ENCODE data around the gene COX8A. TPM values are rescaled to one million over a fixed set of nuclear protein-coding genes. Genes with fewer than 3 reads are reported as not detected.

The COX8A gene
- total and polyA plus RNA-seq, 2 of the 13 experiments (the other 11 are each of a cell fraction or from before 2014, with no cell fraction given) = 202 to 406 TPM

DNA sequence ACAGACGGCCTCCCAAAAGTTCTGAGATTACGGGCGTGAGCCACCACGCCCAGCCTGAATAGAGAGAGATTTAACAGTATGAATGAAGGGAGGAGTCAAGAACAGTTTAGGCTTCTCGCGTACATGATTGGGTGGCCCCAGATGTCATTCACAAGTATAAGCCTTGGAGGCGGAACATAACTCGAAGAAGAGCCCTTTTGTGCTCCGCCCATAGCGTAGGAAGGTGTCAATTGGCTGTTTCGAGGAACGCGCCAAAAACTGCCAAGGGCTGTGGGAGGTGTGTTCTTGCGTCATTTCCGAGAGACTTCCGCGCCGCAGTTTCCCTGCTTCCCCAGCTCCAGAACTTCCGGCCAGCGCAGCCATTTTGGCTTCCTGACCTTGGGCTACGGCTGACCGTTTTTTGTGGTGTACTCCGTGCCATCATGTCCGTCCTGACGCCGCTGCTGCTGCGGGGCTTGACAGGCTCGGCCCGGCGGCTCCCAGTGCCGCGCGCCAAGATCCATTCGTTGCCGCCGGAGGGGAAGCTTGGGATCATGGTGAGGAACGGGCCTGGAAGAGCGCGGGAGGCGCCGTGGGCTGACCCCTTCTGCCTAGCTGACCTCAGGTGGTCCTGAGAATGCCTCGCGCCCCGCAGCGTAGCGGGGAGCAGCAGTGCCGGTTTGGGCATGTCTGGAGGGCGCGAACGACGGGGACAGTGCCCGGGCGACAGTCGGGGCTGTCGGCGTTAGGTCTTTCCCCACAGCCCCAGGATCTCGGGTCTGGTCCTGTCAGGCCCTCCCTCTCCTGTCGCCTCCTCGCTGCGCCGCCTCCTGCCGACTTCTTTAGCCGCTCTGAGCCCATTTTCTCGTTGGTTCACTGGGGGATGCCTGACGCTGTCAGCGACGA is at the start of gene COX8A (continued):
- TF ChIP-seq, protein P1, sequence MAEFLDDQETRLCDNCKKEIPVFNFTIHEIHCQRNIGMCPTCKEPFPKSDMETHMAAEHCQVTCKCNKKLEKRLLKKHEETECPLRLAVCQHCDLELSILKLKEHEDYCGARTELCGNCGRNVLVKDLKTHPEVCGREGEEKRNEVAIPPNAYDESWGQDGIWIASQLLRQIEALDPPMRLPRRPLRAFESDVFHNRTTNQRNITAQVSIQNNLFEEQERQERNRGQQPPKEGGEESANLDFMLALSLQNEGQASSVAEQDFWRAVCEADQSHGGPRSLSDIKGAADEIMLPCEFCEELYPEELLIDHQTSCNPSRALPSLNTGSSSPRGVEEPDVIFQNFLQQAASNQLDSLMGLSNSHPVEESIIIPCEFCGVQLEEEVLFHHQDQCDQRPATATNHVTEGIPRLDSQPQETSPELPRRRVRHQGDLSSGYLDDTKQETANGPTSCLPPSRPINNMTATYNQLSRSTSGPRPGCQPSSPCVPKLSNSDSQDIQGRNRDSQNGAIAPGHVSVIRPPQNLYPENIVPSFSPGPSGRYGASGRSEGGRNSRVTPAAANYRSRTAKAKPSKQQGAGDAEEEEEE (CRISPR knock-in tag; IDR thresholded peaks at IDR 0.05; ENCODE audit: borderline replicate concordance) = no peak
- TF ChIP-seq, protein P2, sequence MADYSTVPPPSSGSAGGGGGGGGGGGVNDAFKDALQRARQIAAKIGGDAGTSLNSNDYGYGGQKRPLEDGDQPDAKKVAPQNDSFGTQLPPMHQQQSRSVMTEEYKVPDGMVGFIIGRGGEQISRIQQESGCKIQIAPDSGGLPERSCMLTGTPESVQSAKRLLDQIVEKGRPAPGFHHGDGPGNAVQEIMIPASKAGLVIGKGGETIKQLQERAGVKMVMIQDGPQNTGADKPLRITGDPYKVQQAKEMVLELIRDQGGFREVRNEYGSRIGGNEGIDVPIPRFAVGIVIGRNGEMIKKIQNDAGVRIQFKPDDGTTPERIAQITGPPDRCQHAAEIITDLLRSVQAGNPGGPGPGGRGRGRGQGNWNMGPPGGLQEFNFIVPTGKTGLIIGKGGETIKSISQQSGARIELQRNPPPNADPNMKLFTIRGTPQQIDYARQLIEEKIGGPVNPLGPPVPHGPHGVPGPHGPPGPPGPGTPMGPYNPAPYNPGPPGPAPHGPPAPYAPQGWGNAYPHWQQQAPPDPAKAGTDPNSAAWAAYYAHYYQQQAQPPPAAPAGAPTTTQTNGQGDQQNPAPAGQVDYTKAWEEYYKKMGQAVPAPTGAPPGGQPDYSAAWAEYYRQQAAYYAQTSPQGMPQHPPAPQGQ (CRISPR knock-in tag; IDR thresholded peaks at IDR 0.05; ENCODE audit: borderline replicate concordance) = peak; percentile 92; the same call in 1 of the 2 replicates
- TF ChIP-seq ZSCAN22 (CRISPR knock-in tag; IDR thresholded peaks at IDR 0.05) (no peak), XRCC5 (optimal IDR thresholded peaks at IDR 0.05; ENCODE audit: low read length) (peak; percentile 55), IRX3 (CRISPR knock-in tag; IDR thresholded peaks at IDR 0.05; ENCODE audit: borderline replicate concordance, low read depth) (0 out of 2 replicates have a peak, but pooled peaks have one; percentile 44), ZNF230 (CRISPR knock-in tag; IDR thresholded peaks at IDR 0.05) (peak; percentile 81; the same call in 1 of the 2 replicates), NR2C2 (CRISPR knock-in tag; IDR thresholded peaks at IDR 0.05; ENCODE audit: borderline replicate concordance) (peak; percentile 66; the same call in 1 of the 2 replicates), FOSL1 (CRISPR knock-in tag; IDR thresholded peaks at IDR 0.05; ENCODE audit: borderline replicate concordance) (0 out of 2 replicates have a peak, but pooled peaks have one; percentile 5), POLR2A (IDR thresholded peaks at IDR 0.05; ENCODE audit: insufficient read depth in 1 of 2, low read depth in 2 of 2, low read length in 2 of 2) (peak; percentile 78 to 88), MED13 (CRISPR knock-in tag; IDR thresholded peaks at IDR 0.05) (peak; percentile 37; the same call in 1 of the 2 replicates), ZNF232 (CRISPR knock-in tag; IDR thresholded peaks at IDR 0.05; ENCODE audit: borderline replicate concordance) (peak; percentile 62; the same call in 1 of the 2 replicates), NFIC (IDR thresholded peaks at IDR 0.05; ENCODE audit: low read length) (no peak)
- TF ChIP-seq, protein P3, sequence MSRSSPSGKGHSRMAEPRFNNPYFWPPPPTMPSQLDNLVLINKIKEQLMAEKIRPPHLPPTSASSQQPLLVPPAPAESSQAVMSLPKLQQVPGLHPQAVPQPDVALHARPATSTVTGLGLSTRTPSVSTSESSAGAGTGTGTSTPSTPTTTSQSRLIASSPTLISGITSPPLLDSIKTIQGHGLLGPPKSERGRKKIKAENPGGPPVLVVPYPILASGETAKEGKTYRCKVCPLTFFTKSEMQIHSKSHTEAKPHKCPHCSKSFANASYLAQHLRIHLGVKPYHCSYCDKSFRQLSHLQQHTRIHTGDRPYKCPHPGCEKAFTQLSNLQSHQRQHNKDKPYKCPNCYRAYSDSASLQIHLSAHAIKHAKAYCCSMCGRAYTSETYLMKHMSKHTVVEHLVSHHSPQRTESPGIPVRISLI (CRISPR knock-in tag; IDR thresholded peaks at IDR 0.05; ENCODE audit: borderline replicate concordance) = peak; percentile 54
- TF ChIP-seq, protein P4, sequence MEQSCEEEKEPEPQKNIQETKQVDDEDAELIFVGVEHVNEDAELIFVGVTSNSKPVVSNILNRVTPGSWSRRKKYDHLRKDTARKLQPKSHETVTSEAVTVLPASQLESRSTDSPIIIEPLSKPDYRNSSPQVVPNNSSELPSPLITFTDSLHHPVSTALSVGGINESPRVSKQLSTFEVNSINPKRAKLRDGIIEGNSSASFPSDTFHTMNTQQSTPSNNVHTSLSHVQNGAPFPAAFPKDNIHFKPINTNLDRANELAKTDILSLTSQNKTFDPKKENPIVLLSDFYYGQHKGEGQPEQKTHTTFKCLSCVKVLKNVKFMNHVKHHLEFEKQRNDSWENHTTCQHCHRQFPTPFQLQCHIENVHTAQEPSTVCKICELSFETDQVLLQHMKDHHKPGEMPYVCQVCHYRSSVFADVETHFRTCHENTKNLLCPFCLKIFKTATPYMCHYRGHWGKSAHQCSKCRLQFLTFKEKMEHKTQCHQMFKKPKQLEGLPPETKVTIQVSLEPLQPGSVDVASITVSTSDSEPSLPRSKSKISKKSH (CRISPR knock-in tag; IDR thresholded peaks at IDR 0.05; ENCODE audit: borderline replicate concordance) = peak; percentile 78; the same call in 1 of the 2 replicates
- TF ChIP-seq, protein P5, sequence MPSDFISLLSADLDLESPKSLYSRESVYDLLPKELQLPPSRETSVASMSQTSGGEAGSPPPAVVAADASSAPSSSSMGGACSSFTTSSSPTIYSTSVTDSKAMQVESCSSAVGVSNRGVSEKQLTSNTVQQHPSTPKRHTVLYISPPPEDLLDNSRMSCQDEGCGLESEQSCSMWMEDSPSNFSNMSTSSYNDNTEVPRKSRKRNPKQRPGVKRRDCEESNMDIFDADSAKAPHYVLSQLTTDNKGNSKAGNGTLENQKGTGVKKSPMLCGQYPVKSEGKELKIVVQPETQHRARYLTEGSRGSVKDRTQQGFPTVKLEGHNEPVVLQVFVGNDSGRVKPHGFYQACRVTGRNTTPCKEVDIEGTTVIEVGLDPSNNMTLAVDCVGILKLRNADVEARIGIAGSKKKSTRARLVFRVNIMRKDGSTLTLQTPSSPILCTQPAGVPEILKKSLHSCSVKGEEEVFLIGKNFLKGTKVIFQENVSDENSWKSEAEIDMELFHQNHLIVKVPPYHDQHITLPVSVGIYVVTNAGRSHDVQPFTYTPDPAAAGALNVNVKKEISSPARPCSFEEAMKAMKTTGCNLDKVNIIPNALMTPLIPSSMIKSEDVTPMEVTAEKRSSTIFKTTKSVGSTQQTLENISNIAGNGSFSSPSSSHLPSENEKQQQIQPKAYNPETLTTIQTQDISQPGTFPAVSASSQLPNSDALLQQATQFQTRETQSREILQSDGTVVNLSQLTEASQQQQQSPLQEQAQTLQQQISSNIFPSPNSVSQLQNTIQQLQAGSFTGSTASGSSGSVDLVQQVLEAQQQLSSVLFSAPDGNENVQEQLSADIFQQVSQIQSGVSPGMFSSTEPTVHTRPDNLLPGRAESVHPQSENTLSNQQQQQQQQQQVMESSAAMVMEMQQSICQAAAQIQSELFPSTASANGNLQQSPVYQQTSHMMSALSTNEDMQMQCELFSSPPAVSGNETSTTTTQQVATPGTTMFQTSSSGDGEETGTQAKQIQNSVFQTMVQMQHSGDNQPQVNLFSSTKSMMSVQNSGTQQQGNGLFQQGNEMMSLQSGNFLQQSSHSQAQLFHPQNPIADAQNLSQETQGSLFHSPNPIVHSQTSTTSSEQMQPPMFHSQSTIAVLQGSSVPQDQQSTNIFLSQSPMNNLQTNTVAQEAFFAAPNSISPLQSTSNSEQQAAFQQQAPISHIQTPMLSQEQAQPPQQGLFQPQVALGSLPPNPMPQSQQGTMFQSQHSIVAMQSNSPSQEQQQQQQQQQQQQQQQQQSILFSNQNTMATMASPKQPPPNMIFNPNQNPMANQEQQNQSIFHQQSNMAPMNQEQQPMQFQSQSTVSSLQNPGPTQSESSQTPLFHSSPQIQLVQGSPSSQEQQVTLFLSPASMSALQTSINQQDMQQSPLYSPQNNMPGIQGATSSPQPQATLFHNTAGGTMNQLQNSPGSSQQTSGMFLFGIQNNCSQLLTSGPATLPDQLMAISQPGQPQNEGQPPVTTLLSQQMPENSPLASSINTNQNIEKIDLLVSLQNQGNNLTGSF (CRISPR knock-in tag; IDR thresholded peaks at IDR 0.05) = peak; percentile 47; the same call in 1 of the 2 replicates

All from HepG2 (cell line).